GM12878 (cell line): ENCODE data around the gene PAFAH2. TPM values are rescaled to one million over a fixed set of nuclear protein-coding genes. Genes with fewer than 3 reads are reported as not detected.

ENCODE experiments used
- ATAC-seq: fragments of 200-7000 bp; cut with Tn5 transposase; 3 replicates; pipeline ENCODE4 v1.9.1; 2020; ENCODE audit warnings: mild to moderate bottlenecking, moderate library complexity
- BruUV-seq: library from RNA; stranded (reverse); fragments of 400-500 nt; replicated peaks from 2 replicates; lab custom pipeline; 2021; lab: Mats Ljungman, UMichigan
- CTCF ChIA-PET: fragments of 300-600 bp; sonication (Branson Sonifier 250); formaldehyde crosslinking; extraction: SDS; loops from one replicate; lab custom pipeline; 2021; ENCODE audit warnings: inconsistent platforms; lab: Yijun Ruan, JAX
- POLR2A ChIA-PET: fragments of 350-600 bp; formaldehyde crosslinking; extraction: SDS; loops from one replicate; lab custom pipeline; 2021; ENCODE audit warnings: inconsistent platforms; lab: Charles Lee
- RAD21 ChIA-PET: fragments of 300-600 bp; sonication (Branson Sonifier 250); formaldehyde crosslinking; loops from one replicate; lab custom pipeline; 2023; ENCODE audit warnings: antibody characterized with exemption; ENCODE audit not compliant: unreplicated experiment; lab: Charles Lee
- SMC1A ChIA-PET: fragments of 300-600 bp; sonication (Branson Sonifier 250); formaldehyde crosslinking; loops from one replicate; lab custom pipeline; 2023; ENCODE audit not compliant: unreplicated experiment, uncharacterized antibody; lab: Charles Lee
- DNase-seq: peaks from one replicate; pipeline ENCODE4 v3.0.0-alpha.2; 2011; ENCODE audit warnings: low read depth, low spot score
- FAIRE-seq: peaks from 3 replicates; lab custom pipeline; 2011; peaks lifted over from hg19 to GRCh38; lab: Jason Lieb, UNC
- H2AFZ ChIP-seq: 2 replicates; pipeline ENCODE4 v1.6.0; 2011; ENCODE audit warnings: low read depth, low read length, control low read depth; ENCODE audit not compliant: control insufficient read depth
- H3K27ac ChIP-seq: 2 replicates; pipeline ENCODE4 v1.5.1; 2011; ENCODE audit warnings: control low read depth; ENCODE audit not compliant: control insufficient read depth, insufficient read depth
- H3K27me3 ChIP-seq, 2 experiments: replicated peaks in 1 of 2; 2 replicates each; pipeline versions ENCODE4 v1.6.0 to v1.6.1; 2011; ENCODE audit warnings: low read length in 1 of 2; ENCODE audit not compliant: control insufficient read depth in 2 of 2, insufficient read depth in 2 of 2
- H3K36me3 ChIP-seq, 2 experiments: 2 replicates each; pipeline ENCODE4 v1.5.1; 2011; ENCODE audit warnings: low read length in 1 of 2; ENCODE audit not compliant: control insufficient read depth in 2 of 2, insufficient read depth in 2 of 2
- H3K4me1 ChIP-seq: 2 replicates; pipeline ENCODE4 v1.6.1; 2011; ENCODE audit warnings: mild to moderate bottlenecking, low read length, moderate library complexity, mixed read lengths; ENCODE audit not compliant: control insufficient read depth, insufficient read depth
- H3K4me2 ChIP-seq: 2 replicates; pipeline ENCODE4 v1.6.0; 2011; ENCODE audit warnings: control low read depth; ENCODE audit not compliant: control insufficient read depth, insufficient read depth
- H3K4me3 ChIP-seq: fragments of 200-600 bp; sonication (generic); 2 replicates; pipeline ENCODE4 v1.5.1; 2016
- H3K79me2 ChIP-seq: 2 replicates; pipeline ENCODE4 v1.6.0; 2011; ENCODE audit warnings: low read length; ENCODE audit not compliant: control insufficient read depth, insufficient read depth
- H3K9ac ChIP-seq: 2 replicates; pipeline ENCODE4 v1.8.0; 2011; ENCODE audit warnings: low read length, control low read depth, mixed read lengths; ENCODE audit not compliant: control insufficient read depth, insufficient read depth
- H3K9me3 ChIP-seq: replicated peaks from 3 replicates; pipeline ENCODE4 v1.5.1; 2011; ENCODE audit warnings: mild to moderate bottlenecking, low read length; ENCODE audit not compliant: control insufficient read depth, insufficient read depth
- H4K20me1 ChIP-seq: 2 replicates; pipeline ENCODE4 v1.6.0; 2011; ENCODE audit not compliant: control insufficient read depth, insufficient read depth
- EP300 ChIP-seq, 2 experiments: fragments of 150-350 bp in 1 of 2; IDR thresholded peaks; 2 replicates each; pipeline ENCODE4 v1.6.1; 2011 to 2012; ENCODE audit warnings: low read depth in 2 of 2, low read length in 2 of 2, borderline replicate concordance in 1 of 2, improper control_type of control experiment in 1 of 2, inconsistent platforms in 1 of 2; ENCODE audit not compliant: control insufficient read depth in 1 of 2
- HDAC6 ChIP-seq: fragments of 200-600 bp; sonication (generic); IDR thresholded peaks from one replicate; pipeline ENCODE4 v1.8.0; 2017; ENCODE audit warnings: antibody characterized with exemption; ENCODE audit not compliant: unreplicated experiment
- MLLT1 ChIP-seq: fragments of 450-650 bp; IDR thresholded peaks from 2 replicates; pipeline ENCODE4 v1.6.1; 2016; ENCODE audit warnings: mild to moderate bottlenecking
- NBN ChIP-seq: fragments of 450-650 bp; IDR thresholded peaks from 2 replicates; pipeline ENCODE4 v1.6.1; 2016
- RELA ChIP-seq: fragments of 450-650 bp; IDR thresholded peaks from 2 replicates; pipeline ENCODE4 v1.8.0; 2014; ENCODE audit warnings: borderline replicate concordance; ENCODE audit not compliant: partially characterized antibody
- RUNX3 ChIP-seq: IDR thresholded peaks from 2 replicates; pipeline ENCODE4 v1.6.1; 2012; ENCODE audit warnings: low read length, inconsistent platforms
- SKIL ChIP-seq: fragments of 450-650 bp; IDR thresholded peaks from 2 replicates; pipeline ENCODE4 v1.6.1; 2017; ENCODE audit warnings: mild to moderate bottlenecking, low read depth, inconsistent platforms; ENCODE audit not compliant: poor library complexity, severe bottlenecking
- ZNF207 ChIP-seq: fragments of 450-650 bp; IDR thresholded peaks from 2 replicates; pipeline ENCODE4 v1.6.1; 2014; ENCODE audit warnings: antibody characterized with exemption, mild to moderate bottlenecking, borderline replicate concordance
- ZNF217 ChIP-seq: fragments of 450-650 bp; IDR thresholded peaks from 2 replicates; pipeline ENCODE4 v1.6.1; 2017; ENCODE audit warnings: antibody characterized with exemption, mild to moderate bottlenecking
- WGBS: methylation state at CpG from one replicate; pipeline ENCODE4 v1.1.6; 2016; ENCODE audit warnings: low lambda C conversion rate; ENCODE audit not compliant: insufficient replicate concordance, insufficient coverage; ENCODE audit errors: missing lambda C conversion rate; 5-methylcytosine and 5-hydroxymethylcytosine counted together
- in situ Hi-C: fragments of 300-500 bp; cut with MboI; formaldehyde crosslinking; loops from 9 replicates; pipeline ENCODE4 v1.14.3; 2018; ENCODE audit warnings: mixed read lengths
- intact Hi-C: fragments of 100-400 bp; cut with micrococcal nuclease; formaldehyde crosslinking; loops from one replicate; pipeline ENCODE4 v1.14.2; 2022; ENCODE audit not compliant: unreplicated experiment
- polyA plus RNA-seq, 11 experiments: library from polyadenylated mRNA; depleted of rRNA in 4 of 11; unstranded in 6 of 11; stranded (reverse) in 5 of 11; fragments of >200 nt; fragmentation: Nextera tagmentation in 4 of 11; fragmentation: Illumina TruSeq in 1 of 11; extraction: Ambion mirVana in 4 of 11; extraction: Trizol in 1 of 11; gene quantifications; 1 replicate in 1 of 11; 2 replicates in 10 of 11; pipeline versions ENCODE4 v1.2.1 to v1.2.3, GENCODE V29; 2011 to 2016; ENCODE audit warnings: inconsistent platforms in 2 of 11, missing spikeins in 2 of 11, low read depth in 1 of 11
- total RNA-seq, 4 experiments: library from RNA; depleted of rRNA in 3 of 4; stranded (reverse); fragments of >200 nt in 3 of 4; fragmentation: Illumina TruSeq in 1 of 4; extraction: Trizol in 1 of 4; gene quantifications; 2 replicates each; pipeline versions ENCODE4 v1.2.1 to v1.2.3, GENCODE V29; 2013 to 2021

Gene PAFAH2
- total and polyA plus RNA-seq, 10 of the 15 experiments (the other 5 are each of a cell fraction or from before 2014, with no cell fraction given) = 3.0 to 9.5 (median 6.5) TPM

- ChIA-PET POLR2A (no interaction called here), CTCF (interaction anchor here (1.0 kb wide), 2 partner anchors 8 to 110 kb away, joined by 3 to 4 read pairs; partner anchors contain the start of gene PAFAH2)
- WGBS = 30% methylated on average over 4 of the region's 4 CpGs
These were observed 7.7 kb upstream of the PAFAH2 start for GRCh38 chr1:26005434-26006105.

DNA sequence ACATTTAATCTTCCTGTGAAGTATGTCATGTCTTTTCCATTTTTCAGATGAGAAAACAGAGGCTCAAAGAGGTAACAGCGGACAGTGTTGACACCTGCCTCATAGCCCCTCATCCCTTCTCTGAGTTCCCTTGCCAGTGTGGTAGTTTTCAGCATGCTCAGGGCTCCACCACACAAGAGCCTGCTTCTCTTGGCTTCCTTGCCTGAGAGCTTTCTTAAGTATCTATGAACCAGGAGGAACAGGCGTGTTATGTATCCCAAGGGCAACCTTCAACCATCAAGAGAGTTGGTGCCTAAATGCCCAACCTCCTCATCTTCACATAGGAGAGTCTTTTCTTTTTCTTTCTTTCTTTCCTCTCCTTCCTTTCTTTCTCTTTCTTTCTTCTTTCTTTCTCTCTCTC lies 5.9 kb upstream of the PAFAH2 start:
- Histone ChIP-seq H3K27ac (no peak overlapping the region), H3K9me3 (no peaks in the 10 kb centered on the region), H2AFZ (no peak overlapping the region), H4K20me1 (no peaks in the 10 kb centered on the region), H3K4me1 (peaks cover under 1% of the 10 kb centered on the region), H3K79me2 (no peaks in the 10 kb centered on the region), H3K9ac (no peak overlapping the region), H3K4me3 (no peak overlapping the region), H3K27me3 (no peaks in the 10 kb centered on the region; a peak in 2 of 4 replicates), H3K36me3 (no peaks in the 10 kb centered on the region), H3K4me2 (no peak overlapping the region)
- intact Hi-C loops (loop anchor here (10.0 kb wide), 1 partner anchor 179 kb away; no protein-coding TSS in a partner anchor), in situ Hi-C loops (no loop called here)
- POLR2A ChIA-PET = no interaction called here
- 48% methylated on average over 2 of the region's 2 CpGs for WGBS
- ATAC-seq = no peak
- DNase-seq = no peak
- FAIRE-seq = no peak
- SMC1A ChIA-PET = interaction anchor here (11.2 kb wide), 1 partner anchor 104 kb away, joined by 319 read pairs; the partner anchor contains the start of gene STMN1
- RAD21 ChIA-PET = no interaction called here
- no TSS peak for BruUV-seq
- CTCF ChIA-PET = interaction anchor here (1.4 kb wide), 1 partner anchor 108 kb away, joined by 3 read pairs; no protein-coding TSS in a partner anchor
- TF ChIP-seq HDAC6 = no peak
- no peak for TF ChIP-seq ZNF217
- no peak for TF ChIP-seq SKIL
- TF ChIP-seq RELA = no peak
- TF ChIP-seq MLLT1 = no peak
- no peak for TF ChIP-seq ZNF207
- no peak for TF ChIP-seq EP300 (IDR thresholded peaks at IDR 0.05; ENCODE audit: borderline replicate concordance in 1 of 2, control insufficient read depth in 1 of 2, low read depth in 2 of 2, low read length in 2 of 2)

More at GRCh38 chr1:26005434-26006105, 7.7 kb upstream of the PAFAH2 start:
- Histone ChIP-seq H3K4me2 (no peak overlapping the region), H3K79me2 (no peaks in the 10 kb centered on the region), H3K4me1 (no peaks in the 10 kb centered on the region), H3K27me3 (no peaks in the 10 kb centered on the region; a peak in 2 of 4 replicates), H3K4me3 (no peak overlapping the region), H4K20me1 (no peaks in the 10 kb centered on the region), H3K36me3 (no peaks in the 10 kb centered on the region), H3K27ac (no peak overlapping the region), H3K9me3 (no peaks in the 10 kb centered on the region), H3K9ac (no peak overlapping the region), H2AFZ (no peak overlapping the region)
- ATAC-seq (no peak), DNase-seq (no peak), FAIRE-seq (no peak)
- SMC1A ChIA-PET = interaction anchor here (1.0 to 1.1 kb wide), 3 partner anchors 11 to 113 kb away, joined by 3 to 4 read pairs (median 3); no protein-coding TSS in a partner anchor
- RAD21 ChIA-PET = no interaction called here
- intact Hi-C loops (loop anchor here (10.0 kb wide), 1 partner anchor 181 kb away; no protein-coding TSS in a partner anchor), in situ Hi-C loops (no loop called here)
- BruUV-seq = no TSS peak
- no peak for TF ChIP-seq NBN
- no peak for TF ChIP-seq RUNX3
